ENCODE measurements around the gene NFKB1. TPM values are rescaled to one million over a fixed set of nuclear protein-coding genes. Genes with fewer than 3 reads are reported as not detected.

Gene NFKB1
- total and polyA plus RNA-seq, 9 of the 15 experiments (the other 6 are each of a cell fraction or from before 2014, with no cell fraction given): 2.4 to 14.5 (median 10.3) TPM

GRCh38 chr4:102606261-102606660, 105.1 kb downstream of the NFKB1 start (continued):
- TF ChIP-seq ZNF277 (CRISPR knock-in tag; IDR thresholded peaks at IDR 0.05; ENCODE audit: borderline replicate concordance): no peak
- TF ChIP-seq, protein P1, sequence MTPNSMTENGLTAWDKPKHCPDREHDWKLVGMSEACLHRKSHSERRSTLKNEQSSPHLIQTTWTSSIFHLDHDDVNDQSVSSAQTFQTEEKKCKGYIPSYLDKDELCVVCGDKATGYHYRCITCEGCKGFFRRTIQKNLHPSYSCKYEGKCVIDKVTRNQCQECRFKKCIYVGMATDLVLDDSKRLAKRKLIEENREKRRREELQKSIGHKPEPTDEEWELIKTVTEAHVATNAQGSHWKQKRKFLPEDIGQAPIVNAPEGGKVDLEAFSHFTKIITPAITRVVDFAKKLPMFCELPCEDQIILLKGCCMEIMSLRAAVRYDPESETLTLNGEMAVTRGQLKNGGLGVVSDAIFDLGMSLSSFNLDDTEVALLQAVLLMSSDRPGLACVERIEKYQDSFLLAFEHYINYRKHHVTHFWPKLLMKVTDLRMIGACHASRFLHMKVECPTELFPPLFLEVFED (CRISPR knock-in tag; conservative IDR thresholded peaks at IDR 0.05): no peak

GRCh38 chr4:102606846-102607450, 105.8 kb downstream of the NFKB1 start:
- Histone ChIP-seq H3K9me1 (ENCODE audit: control insufficient read depth, insufficient read depth, low read length) (no peaks in the 10 kb centered on the region), H4K20me1 (replicated peaks; ENCODE audit: control insufficient read depth, insufficient read depth, low read length) (no peaks in the 10 kb centered on the region), H3K79me2 (ENCODE audit: control insufficient read depth, insufficient read depth, low read length) (no peaks in the 10 kb centered on the region), H3K9me3 (replicated peaks; ENCODE audit: control insufficient read depth, insufficient read depth, low read depth, low read length) (no peaks in the 10 kb centered on the region), H3K4me2 (ENCODE audit: insufficient read depth, low read length) (no peak overlapping the region), H3K4me3 (no peak overlapping the region), H3K9ac (ENCODE audit: insufficient read depth in 1 of 2, low read depth in 2 of 2, low read length in 2 of 2) (no peak overlapping the region), H3K4me1 (replicated peaks in 1 of 2; ENCODE audit: control insufficient read depth in 2 of 2, insufficient read depth in 2 of 2, low read length in 2 of 2) (no peaks in the 10 kb centered on the region), H3K27ac (ENCODE audit: extremely low read depth, low read depth, low read length) (no peak overlapping the region), H2AFZ (ENCODE audit: low read depth, low read length) (no peak overlapping the region), H3K36me3 (ENCODE audit: control insufficient read depth, insufficient read depth, low read length) (peaks cover 25% of the 10 kb centered on the region; the same call in 2 of the 3 replicates), H3K27me3 (ENCODE audit: control insufficient read depth in 2 of 2, insufficient read depth in 2 of 2, low read length in 2 of 2) (no peaks in the 10 kb centered on the region)
- BruUV-seq (replicated peaks): no TSS peak
- intact Hi-C loops (cut with micrococcal nuclease) (no loop called here), in situ Hi-C loops (cut with MboI) (loop anchor here (25.0 kb wide), 1 partner anchor 1330 kb away; no protein-coding TSS in a partner anchor)
- ChIA-PET CTCF (ENCODE audit: low intra/inter-chr PET ratio) (no interaction called here), POLR2A (interaction anchor here (0.7 kb wide), 1 partner anchor 12 kb away, joined by 3 read pairs; no protein-coding TSS in a partner anchor)
- WGBS (ENCODE audit: insufficient coverage, low coverage, missing lambda C conversion rate): 83% methylated on average over 7 of the region's 7 CpGs
- no peak for FAIRE-seq
- no peak for ATAC-seq
- DNase-seq (ENCODE audit: extremely low read depth in 1 of 4, low spot score in 3 of 4): no peak
- no peak for TF ChIP-seq KAT8 (IDR thresholded peaks at IDR 0.05; ENCODE audit: low read depth)
- TF ChIP-seq, protein P2, sequence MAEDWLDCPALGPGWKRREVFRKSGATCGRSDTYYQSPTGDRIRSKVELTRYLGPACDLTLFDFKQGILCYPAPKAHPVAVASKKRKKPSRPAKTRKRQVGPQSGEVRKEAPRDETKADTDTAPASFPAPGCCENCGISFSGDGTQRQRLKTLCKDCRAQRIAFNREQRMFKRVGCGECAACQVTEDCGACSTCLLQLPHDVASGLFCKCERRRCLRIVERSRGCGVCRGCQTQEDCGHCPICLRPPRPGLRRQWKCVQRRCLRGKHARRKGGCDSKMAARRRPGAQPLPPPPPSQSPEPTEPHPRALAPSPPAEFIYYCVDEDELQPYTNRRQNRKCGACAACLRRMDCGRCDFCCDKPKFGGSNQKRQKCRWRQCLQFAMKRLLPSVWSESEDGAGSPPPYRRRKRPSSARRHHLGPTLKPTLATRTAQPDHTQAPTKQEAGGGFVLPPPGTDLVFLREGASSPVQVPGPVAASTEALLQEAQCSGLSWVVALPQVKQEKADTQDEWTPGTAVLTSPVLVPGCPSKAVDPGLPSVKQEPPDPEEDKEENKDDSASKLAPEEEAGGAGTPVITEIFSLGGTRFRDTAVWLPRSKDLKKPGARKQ (CRISPR knock-in tag; IDR thresholded peaks at IDR 0.05): no peak
- TF ChIP-seq SETDB1 (IDR thresholded peaks at IDR 0.05; ENCODE audit: low read length): no peak
- no peak for TF ChIP-seq RBM14 (IDR thresholded peaks at IDR 0.05; ENCODE audit: borderline replicate concordance, insufficient read depth, low read depth, low read length)
- TF ChIP-seq ZBTB2 (IDR thresholded peaks at IDR 0.05): no peak
- TF ChIP-seq STAT5B (CRISPR knock-in tag; IDR thresholded peaks at IDR 0.05): no peak
- no peak for TF ChIP-seq GABPB1 (CRISPR knock-in tag; IDR thresholded peaks at IDR 0.05)
- no peak for TF ChIP-seq ZBTB8A (IDR thresholded peaks at IDR 0.05; ENCODE audit: partially characterized antibody)
- no peak for TF ChIP-seq HLTF (IDR thresholded peaks at IDR 0.05)
- TF ChIP-seq FOXJ3 (CRISPR knock-in tag; IDR thresholded peaks at IDR 0.05): no peak
- no peak for TF ChIP-seq DIDO1 (tag; IDR thresholded peaks at IDR 0.05; ENCODE audit: low read depth)

Measured in K562 (cell line).